GDM1 (cell line): ENCODE results near the gene OTULINL.
"Not testable (repeated sequence)": the region's sequence is repeated elsewhere in the genome, so short reads cannot be mapped to it uniquely, and the experiment has no call there.

Experiments used
- DNase-seq: peaks from one replicate; lab custom pipeline; 2025; lab: John Stamatoyannopoulos, UW

OTULINL gene

GRCh38 chr5:14581106-14581890 lies at the start of gene OTULINL:
TSS of gene OTULINL (plus strand) at chr5:14581792. CDS start at chr5:14581895, 103 bp downstream.
- peak; percentile 72 for DNase-seq

- DNase-seq = no peak
Observed at GRCh38 chr5:14532180-14532579, 49.4 kb upstream of the OTULINL start.

DNA sequence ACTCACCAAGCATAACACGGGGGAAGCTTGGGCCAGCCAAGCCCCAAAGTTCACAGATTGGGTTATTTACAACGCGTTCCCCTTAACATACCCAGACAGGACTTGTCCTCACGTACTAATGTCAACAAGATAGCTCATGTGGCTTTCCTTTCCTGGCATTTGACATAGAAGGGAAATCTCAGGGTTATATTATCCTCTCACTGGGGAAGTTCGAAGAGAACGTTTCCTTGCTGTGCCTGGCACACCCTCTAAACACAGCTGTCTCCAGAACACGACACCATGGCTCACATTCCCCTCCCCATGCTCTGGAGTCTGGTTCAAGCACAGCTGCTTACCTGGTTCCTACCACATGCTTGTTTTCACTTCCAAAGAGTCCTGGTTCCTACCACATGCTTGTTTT lies 46.8 kb upstream of the OTULINL start:
- no peak for DNase-seq

- DNase-seq = no peak
Observed at GRCh38 chr5:14545308-14545707, 36.3 kb upstream of the OTULINL start.

GRCh38 chr5:14545862-14546261 lies 35.7 kb upstream of the OTULINL start:
- DNase-seq = no peak

GRCh38 chr5:14547666-14548065 lies 33.9 kb upstream of the OTULINL start:
- no peak for DNase-seq

GRCh38 chr5:14551211-14551610 lies 30.4 kb upstream of the OTULINL start:
- DNase-seq = no peak

DNA sequence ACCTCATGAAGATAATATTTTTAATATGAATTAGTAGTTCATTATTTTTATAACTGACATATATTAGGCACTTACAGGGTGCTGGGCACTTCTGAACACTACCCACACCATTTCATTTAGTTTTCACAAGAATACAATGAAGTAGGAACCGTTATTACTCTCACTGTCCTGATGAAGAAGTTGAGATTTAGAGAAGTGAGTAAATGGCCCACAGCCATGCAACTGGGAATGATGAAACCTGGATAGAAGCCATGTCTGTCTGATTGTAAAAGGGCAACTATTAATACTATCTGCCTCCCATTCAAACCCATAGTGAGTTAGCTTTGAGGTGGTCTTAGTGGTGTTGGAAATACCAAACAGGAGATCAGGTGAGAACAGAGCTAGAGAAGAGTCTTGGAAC lies 29.6 kb upstream of the OTULINL start:
- no peak for DNase-seq

DNA sequence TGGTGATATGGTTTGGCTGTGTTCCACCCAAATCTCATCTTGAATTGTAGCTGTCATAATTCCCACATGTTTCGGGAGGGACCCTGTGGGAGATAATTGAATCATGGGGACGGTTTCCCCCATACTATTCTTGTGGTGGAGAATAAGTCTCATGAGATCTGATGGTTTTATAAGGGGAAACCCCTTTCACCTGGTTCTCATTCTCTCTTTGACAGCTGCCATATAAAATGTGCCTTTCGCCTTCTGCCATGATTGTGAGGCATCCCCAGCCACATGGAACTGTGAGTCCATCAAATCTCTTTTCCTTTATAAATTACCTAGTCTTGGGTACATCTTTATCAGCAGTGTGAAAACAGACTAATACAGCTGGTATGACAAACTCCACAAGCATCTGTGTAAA lies 27.3 kb upstream of the OTULINL start:
- DNase-seq = not testable (repeated sequence)

- DNase-seq = no peak
Observed at GRCh38 chr5:14556015-14556414, 25.6 kb upstream of the OTULINL start.

GRCh38 chr5:14557203-14557770 lies 24.3 kb upstream of the OTULINL start:
- DNase-seq = no peak

- no peak for DNase-seq
Observed at GRCh38 chr5:14557791-14558415, 23.7 kb upstream of the OTULINL start.

DNA sequence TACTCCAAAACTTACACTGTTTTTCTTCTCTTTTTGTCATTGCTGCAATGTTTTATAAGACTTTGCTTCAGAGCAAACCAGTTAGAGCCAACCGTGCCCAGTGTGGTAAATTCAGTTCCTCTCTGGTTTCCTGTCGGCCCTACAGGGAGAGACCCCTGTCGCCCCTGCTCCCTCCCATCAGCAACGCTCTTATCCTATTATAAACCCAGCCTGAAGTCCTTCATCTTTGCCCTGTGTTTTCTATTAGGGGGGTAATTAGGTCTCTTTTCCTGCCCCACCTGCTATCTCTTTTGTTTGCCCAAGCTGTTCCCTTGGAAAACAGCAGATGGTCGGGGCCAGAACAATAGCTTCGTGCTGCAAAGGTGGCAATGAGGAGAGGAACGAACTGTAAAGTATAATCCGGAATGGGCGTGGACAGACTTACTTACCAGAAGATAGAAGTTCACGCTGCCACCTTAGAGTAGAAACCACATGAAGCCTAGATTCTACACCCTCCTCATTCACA lies 21.4 kb upstream of the OTULINL start:
- DNase-seq = peak; percentile 87

- DNase-seq = no peak
Observed at GRCh38 chr5:14561741-14562140, 19.9 kb upstream of the OTULINL start.

DNA sequence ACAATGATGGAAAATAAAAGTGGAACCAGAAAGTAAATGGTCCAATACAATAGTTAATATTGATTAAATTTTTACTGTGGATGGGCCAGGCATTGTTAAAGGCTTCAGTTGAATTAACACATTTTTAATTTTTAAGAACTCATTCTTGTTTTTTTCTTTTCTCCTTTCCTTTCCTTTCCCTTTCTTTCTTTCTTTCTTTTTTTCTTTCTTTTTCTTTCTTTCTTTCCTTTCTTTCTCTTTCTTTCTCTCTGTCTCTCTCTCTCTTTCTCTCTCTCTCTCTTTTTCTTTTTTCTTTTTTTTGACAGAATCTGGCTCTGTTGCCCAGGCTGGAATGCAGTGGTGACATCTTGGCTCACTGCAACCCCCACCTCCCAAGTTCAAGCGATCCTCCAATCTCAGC lies 13.3 kb upstream of the OTULINL start:
- no peak for DNase-seq

GRCh38 chr5:14569948-14570691 lies 11.5 kb upstream of the OTULINL start:
- no peak for DNase-seq

DNA sequence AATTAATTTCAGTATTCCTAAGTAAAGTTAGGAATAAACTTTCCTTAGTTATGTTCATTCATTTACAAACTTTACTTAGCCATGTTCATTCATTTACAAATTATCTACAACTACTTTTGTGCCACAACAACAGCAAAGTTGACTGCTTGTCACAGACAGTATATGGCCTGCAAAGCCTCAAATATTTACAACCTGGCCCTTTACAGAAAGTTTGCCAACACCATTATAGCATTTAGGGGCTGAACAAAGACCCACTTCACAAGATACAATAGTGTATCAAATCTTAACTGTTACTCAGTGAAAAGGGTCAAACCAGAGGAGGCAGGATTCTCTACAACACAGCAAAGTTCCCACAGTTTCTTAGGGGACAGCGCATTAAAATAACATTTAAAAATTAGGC lies 9.7 kb upstream of the OTULINL start:
- no peak for DNase-seq

- no peak for DNase-seq
Observed at GRCh38 chr5:14572385-14572784, 9.2 kb upstream of the OTULINL start.

DNA sequence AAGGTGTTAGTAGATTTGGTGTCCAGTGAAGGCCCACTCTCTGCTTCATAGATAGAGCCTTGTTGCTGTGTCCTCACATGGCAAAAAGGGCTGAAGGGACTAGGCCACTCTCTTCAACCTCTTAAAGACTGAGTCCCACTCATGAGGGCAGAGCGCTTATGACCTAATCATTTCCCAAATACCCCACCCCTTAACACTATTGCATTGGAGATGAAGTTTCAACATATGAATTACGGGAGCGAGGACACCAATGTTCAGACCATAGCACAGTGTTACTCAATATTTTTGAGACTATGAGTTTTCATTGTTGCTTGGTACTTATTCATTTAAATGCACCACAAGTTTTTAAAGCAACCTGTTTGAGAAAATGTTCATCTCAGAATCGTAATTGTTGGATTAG lies 8.8 kb upstream of the OTULINL start:
- no peak for DNase-seq

DNA sequence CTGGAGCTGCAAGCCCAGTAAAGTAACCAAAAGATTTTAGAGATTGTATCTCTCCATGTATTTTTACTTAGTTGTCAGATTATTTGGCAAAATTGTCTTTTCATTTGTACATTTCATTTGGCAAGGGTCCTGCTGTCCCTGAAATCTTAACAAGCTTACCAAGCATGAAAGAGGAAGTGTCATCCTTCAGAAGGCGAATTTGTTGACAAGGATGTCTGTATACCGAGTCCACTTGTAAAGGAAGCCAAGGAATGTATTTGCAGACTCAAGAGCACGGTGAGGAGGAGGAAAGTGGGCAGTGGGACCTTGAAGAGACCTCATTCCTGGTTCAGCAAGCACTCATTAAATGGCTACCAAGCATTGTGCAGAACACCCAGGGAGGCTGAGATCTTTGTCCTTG lies 7.5 kb upstream of the OTULINL start:
- DNase-seq = peak; percentile 11

GRCh38 chr5:14574891-14575508 lies 6.6 kb upstream of the OTULINL start:
- DNase-seq = no peak

- no peak for DNase-seq
Observed at GRCh38 chr5:14576206-14576605, 5.4 kb upstream of the OTULINL start.
